Transverse colon (tissue), 4 donors: ENCODE measurements around the gene GSAP. TPM values are rescaled to one million over a fixed set of nuclear protein-coding genes. Genes with fewer than 3 reads are reported as not detected.

Experiments
- DNase-seq: peaks from one replicate; pipeline ENCODE4 v3.0.0-alpha.2; 2019
- H3K27ac ChIP-seq, 4 donors: fragments of 200-600 bp; sonication (generic); 2 replicates each; pipeline ENCODE4 v1.5.1; 2016 to 2018; ENCODE audit warnings: inconsistent platforms in 4 of 4
- H3K27me3 ChIP-seq: fragments of 200-600 bp; sonication (generic); 2 replicates; pipeline ENCODE4 v1.5.1; 2017; ENCODE audit warnings: inconsistent platforms
- H3K36me3 ChIP-seq, 4 donors: fragments of 200-600 bp; sonication (generic); 2 replicates each; pipeline ENCODE4 v1.5.1; 2017 to 2019; ENCODE audit warnings: inconsistent platforms in 4 of 4
- H3K4me1 ChIP-seq, 4 donors: fragments of 200-600 bp; sonication (generic); 2 replicates each; pipeline ENCODE4 v1.5.1; 2017 to 2020; ENCODE audit warnings: inconsistent platforms in 4 of 4
- H3K4me3 ChIP-seq, 4 donors: fragments of 200-600 bp; sonication (generic); 1 replicate in 1 of 4; 2 replicates in 3 of 4; pipeline versions ENCODE4 v1.5.1 to v1.6.1; 2017 to 2019; ENCODE audit warnings: inconsistent platforms in 4 of 4
- H3K9me3 ChIP-seq, 2 donors: fragments of 200-600 bp; sonication (generic); 2 replicates each; pipeline ENCODE4 v1.5.1; 2017 to 2019; ENCODE audit warnings: inconsistent platforms in 2 of 2
- CTCF ChIP-seq, 5 experiments: fragments of 200-600 bp in 3 of 5; fragments of 450-650 bp in 2 of 5; sonication (generic) in 3 of 5; IDR thresholded peaks; 1 replicate in 2 of 5; 2 replicates in 3 of 5; pipeline ENCODE4 v1.5.1; 2016 to 2017; ENCODE audit warnings: antibody characterized with exemption in 5 of 5, inconsistent platforms in 3 of 5, mild to moderate bottlenecking in 2 of 5, moderate library complexity in 1 of 5
- EP300 ChIP-seq: sonication (generic); formaldehyde crosslinking; IDR thresholded peaks from one replicate; pipeline ENCODE4 v1.6.1; 2017; ENCODE audit warnings: antibody characterized with exemption, low read depth
- POLR2A ChIP-seq: fragments of 450-650 bp; IDR thresholded peaks from one replicate; pipeline ENCODE4 v1.6.1; 2016; ENCODE audit warnings: antibody characterized with exemption, mild to moderate bottlenecking, moderate library complexity
- POLR2AphosphoS5 ChIP-seq, 3 donors: sonication (generic); formaldehyde crosslinking; IDR thresholded peaks; one replicate each; pipeline ENCODE4 v1.6.1; 2016; ENCODE audit warnings: antibody characterized with exemption in 3 of 3
- WGBS, 2 donors: methylation state at CpG; one replicate each; pipeline ENCODE4 v1.1.5; 2018; ENCODE audit warnings: low coverage in 1 of 2; 5-methylcytosine and 5-hydroxymethylcytosine counted together
- in situ Hi-C, 4 donors: fragments of 200-750 bp; cut with MboI; loops; one replicate each; pipeline versions ENCODE4 v1.15.0 to v1.15.1; 2017; ENCODE audit warnings: low sequenced_read_pairs in 3 of 4, low pct_ligation_motif_present in 1 of 4, low pct_unique_long_range_greater_than_20kb in 1 of 4
- intact Hi-C: fragments of 100-400 bp; cut with DNase I; formaldehyde crosslinking; loops from one replicate; pipeline ENCODE4 v1.15.1; 2023; ENCODE audit warnings: low total_unique reads
- total RNA-seq, 4 donors: library from RNA; depleted of rRNA; stranded (reverse); fragments of >200 nt; gene quantifications; one replicate each; pipeline ENCODE4 v1.1.0, GENCODE V29; 2016

GSAP gene
- total RNA-seq, 4 donors from 2014 or later, result 5.0 to 25.2 (median 15.5) TPM

GRCh38 chr7:77402818-77403217 is 13.3 kb downstream of the GSAP start:
- Histone ChIP-seq H3K36me3 (no peaks in the 10 kb centered on the region), H3K9me3 (no peaks in the 10 kb centered on the region), H3K4me3 (no peak overlapping the region), H3K27me3 (no peaks in the 10 kb centered on the region), H3K4me1 (peaks cover 0 to 3% (median 0%) of the 10 kb centered on the region in 4 donors), H3K27ac (no peak overlapping the region)
- no peak for TF ChIP-seq POLR2A
- TF ChIP-seq CTCF (IDR thresholded peaks at IDR 0.05), result no peak
- TF ChIP-seq EP300, result no peak
- TF ChIP-seq POLR2AphosphoS5 (IDR thresholded peaks at IDR 0.05), result no peak
- in situ Hi-C loops, result no loop called here
- intact Hi-C loops, result no loop called here
- 67 to 78% methylated on average over 1 of the region's 1 CpG for WGBS, 2 donors
- no peak for DNase-seq

GRCh38 chr7:77401002-77401401 is 15.1 kb downstream of the GSAP start:
- Histone ChIP-seq H3K4me3 (no peak overlapping the region), H3K4me1 (peaks cover 0 to 4% (median 0%) of the 10 kb centered on the region in 4 donors), H3K27ac (no peak overlapping the region), H3K27me3 (no peaks in the 10 kb centered on the region), H3K36me3 (no peaks in the 10 kb centered on the region), H3K9me3 (no peaks in the 10 kb centered on the region)
- no peak for DNase-seq
- intact Hi-C loops (no loop called here), in situ Hi-C loops (no loop called here)
- WGBS, 2 donors, result 93% methylated on average over 2 of the region's 2 CpGs
- TF ChIP-seq POLR2A (no peak), POLR2AphosphoS5 (IDR thresholded peaks at IDR 0.05) (no peak)

GRCh38 chr7:77399816-77400215 is 16.3 kb downstream of the GSAP start:
- TF ChIP-seq CTCF (IDR thresholded peaks at IDR 0.05), result no peak
- no peak for TF ChIP-seq POLR2AphosphoS5 (IDR thresholded peaks at IDR 0.05)
- TF ChIP-seq EP300, result no peak
- TF ChIP-seq POLR2A, result no peak
- no peak for DNase-seq
- WGBS, 2 donors, result 83% methylated on average over 1 to 2 of the region's 2 CpGs
- in situ Hi-C loops, result no loop called here
- Histone ChIP-seq H3K27me3 (no peaks in the 10 kb centered on the region), H3K4me1 (peaks cover 0 to 4% (median 0%) of the 10 kb centered on the region in 4 donors), H3K4me3 (no peak overlapping the region), H3K9me3 (no peaks in the 10 kb centered on the region), H3K36me3 (no peaks in the 10 kb centered on the region), H3K27ac (no peak overlapping the region)
- intact Hi-C loops, result no loop called here

GRCh38 chr7:77396894-77397547 is 19.1 kb downstream of the GSAP start:
- Histone ChIP-seq H3K9me3 (no peaks in the 10 kb centered on the region), H3K27me3 (no peaks in the 10 kb centered on the region), H3K36me3 (no peaks in the 10 kb centered on the region), H3K4me1 (peaks cover 0 to 4% (median 0%) of the 10 kb centered on the region in 4 donors), H3K4me3 (no peak overlapping the region), H3K27ac (no peak overlapping the region)
- TF ChIP-seq POLR2A (no peak), EP300 (no peak), CTCF (IDR thresholded peaks at IDR 0.05) (no peak)
- in situ Hi-C loops (no loop called here), intact Hi-C loops (no loop called here)
- DNase-seq, result no peak
- WGBS, 2 donors, result 35 to 44% methylated on average over 2 of the region's 2 CpGs

- H3K4me3 ChIP-seq, result no peak overlapping the region
- WGBS, 2 donors, result 50% methylated on average over 1 of the region's 1 CpG; no CpG with 5 or more reads in 1 of the 2 donors
- H3K4me1 ChIP-seq, result peaks cover 0 to 4% (median 0%) of the 10 kb centered on the region in 4 donors
- no peak for DNase-seq
- in situ Hi-C loops, result no loop called here
- intact Hi-C loops, result no loop called here
- no peaks in the 10 kb centered on the region for H3K9me3 ChIP-seq
- H3K36me3 ChIP-seq, result no peaks in the 10 kb centered on the region
- TF ChIP-seq POLR2AphosphoS5 (IDR thresholded peaks at IDR 0.05) (no peak), CTCF (IDR thresholded peaks at IDR 0.05) (no peak), EP300 (no peak), POLR2A (no peak)
- H3K27me3 ChIP-seq, result no peaks in the 10 kb centered on the region
- no peak overlapping the region for H3K27ac ChIP-seq
Observed at GRCh38 chr7:77395626-77396025, 20.5 kb downstream of the GSAP start.
